HepG2 (cell line): ENCODE results near the gene PDGFRB. TPM values are rescaled to one million over a fixed set of nuclear protein-coding genes. Genes with fewer than 3 reads are reported as not detected.

ENCODE experiments used
- ATAC-seq: fragments of 200-7000 bp; cut with Tn5 transposase; 3 replicates; pipeline ENCODE4 v1.9.1; 2020; ENCODE audit warnings: mild to moderate bottlenecking, moderate library complexity
- BruUV-seq: library from RNA; stranded (reverse); fragments of 400-500 nt; replicated peaks from 2 replicates; lab custom pipeline; 2021; lab: Mats Ljungman, UMichigan
- CTCF ChIA-PET: fragments of 300-600 bp; formaldehyde crosslinking; extraction: SDS; loops from one replicate; lab custom pipeline; 2021; ENCODE audit warnings: low total read pairs, inconsistent platforms, low intra/inter-chr PET ratio; lab: Yijun Ruan, JAX
- POLR2A ChIA-PET: fragments of 350-600 bp; sonication (Branson Sonifier 250); formaldehyde crosslinking; loops from one replicate; lab custom pipeline; 2020; ENCODE audit warnings: antibody characterized with exemption, inconsistent platforms; lab: Yijun Ruan, JAX
- DNase-seq: peaks from one replicate; pipeline ENCODE4 v3.0.0-alpha.2; 2015; ENCODE audit warnings: low spot score
- FAIRE-seq: peaks from 3 replicates; lab custom pipeline; 2011; peaks lifted over from hg19 to GRCh38; lab: Jason Lieb, UNC
- H2AFZ ChIP-seq: one replicate; pipeline ENCODE4 v1.6.1; 2011; ENCODE audit warnings: low read length, inconsistent platforms
- H3K27ac ChIP-seq: fragments of 300-600 bp; 3 replicates; pipeline ENCODE4 v1.8.0; 2011; ENCODE audit warnings: mixed run types, mild to moderate bottlenecking, mixed read lengths, low read length, inconsistent platforms; ENCODE audit not compliant: insufficient read depth; ENCODE audit errors: extremely low read length
- H3K27me3 ChIP-seq, 2 experiments: fragments of 200-600 bp in 1 of 2; 2 replicates in 1 of 2; 3 replicates in 1 of 2; pipeline versions ENCODE4 v1.6.0 to v1.8.0; 2011; ENCODE audit warnings: low read length in 2 of 2, mild to moderate bottlenecking in 2 of 2, moderate library complexity in 2 of 2, inconsistent platforms in 1 of 2; ENCODE audit not compliant: insufficient read depth in 2 of 2, control insufficient read depth in 1 of 2
- H3K36me3 ChIP-seq, 2 experiments: fragments of 200-600 bp in 1 of 2; replicated peaks in 1 of 2; 2 replicates in 1 of 2; 3 replicates in 1 of 2; pipeline versions ENCODE4 v1.5.1 to v1.8.0; 2011; ENCODE audit warnings: low read length in 2 of 2, inconsistent platforms in 1 of 2; ENCODE audit not compliant: insufficient read depth in 2 of 2, control insufficient read depth in 1 of 2
- H3K4me1 ChIP-seq: 2 replicates; pipeline ENCODE4 v1.5.1; 2012; ENCODE audit warnings: low read length, inconsistent platforms; ENCODE audit not compliant: insufficient read depth
- H3K4me2 ChIP-seq: 2 replicates; pipeline ENCODE4 v1.6.0; 2011; ENCODE audit warnings: low read depth, low read length, inconsistent platforms
- H3K4me3 ChIP-seq, 3 experiments: fragments of 200-600 bp in 1 of 3; sonication (generic), shearing (Covaris generic) in 1 of 3; replicated peaks in 1 of 3; 2 replicates each; pipeline ENCODE4 v1.5.1; 2011 to 2016; ENCODE audit warnings: low read length in 3 of 3, inconsistent platforms in 2 of 3, low read depth in 2 of 3, mild to moderate bottlenecking in 2 of 3, control low read depth in 1 of 3, mixed read lengths in 1 of 3; ENCODE audit not compliant: insufficient read depth in 1 of 3
- H3K79me2 ChIP-seq: one replicate; pipeline ENCODE4 v1.6.1; 2011; ENCODE audit warnings: low read length, inconsistent platforms; ENCODE audit not compliant: insufficient read depth
- H3K9ac ChIP-seq: 2 replicates; pipeline ENCODE4 v1.6.0; 2011; ENCODE audit warnings: mild to moderate bottlenecking, low read depth, low read length, inconsistent platforms; ENCODE audit not compliant: insufficient read depth
- H3K9me3 ChIP-seq: 2 replicates; pipeline ENCODE4 v1.5.1; 2012; ENCODE audit warnings: mild to moderate bottlenecking, low read length
- H4K20me1 ChIP-seq: 2 replicates; pipeline ENCODE4 v1.6.0; 2011; ENCODE audit warnings: inconsistent platforms, mild to moderate bottlenecking, low read length, moderate library complexity; ENCODE audit not compliant: insufficient read depth
- ATF7-NPFF ChIP-seq: sonication (generic); formaldehyde crosslinking; IDR thresholded peaks from 2 replicates; pipeline ENCODE4 v1.8.1; 2023; ENCODE audit warnings: mild to moderate bottlenecking, low read depth, missing genetic modification reagents, moderate library complexity
- DBP ChIP-seq: sonication (generic); formaldehyde crosslinking; IDR thresholded peaks from 2 replicates; pipeline ENCODE4 v1.4.0; 2020; ENCODE audit warnings: missing genetic modification reagents; ENCODE audit errors: not compliant biosample characterization
- EZH2 ChIP-seq: conservative IDR thresholded peaks from 2 replicates; pipeline ENCODE4 v1.6.1; 2012; ENCODE audit warnings: mild to moderate bottlenecking, low read depth, low read length, moderate library complexity
- HNF4G ChIP-seq, 2 experiments: sonication (generic) in 1 of 2; formaldehyde crosslinking in 1 of 2; IDR thresholded peaks; 2 replicates each; pipeline versions ENCODE4 v1.4.0 to v1.6.1; 2011 to 2020; ENCODE audit warnings: borderline replicate concordance in 2 of 2, low read depth in 2 of 2, mild to moderate bottlenecking in 2 of 2, low read length in 1 of 2, missing genetic modification reagents in 1 of 2, moderate library complexity in 1 of 2
- JDP2 ChIP-seq: sonication (generic); formaldehyde crosslinking; IDR thresholded peaks from 2 replicates; pipeline ENCODE4 v1.8.1; 2022; ENCODE audit warnings: missing genetic modification reagents, borderline replicate concordance
- MTA3 ChIP-seq: sonication (generic); formaldehyde crosslinking; IDR thresholded peaks from 2 replicates; pipeline ENCODE4 v1.4.0; 2020; ENCODE audit warnings: missing genetic modification reagents
- PHB2 ChIP-seq: fragments of 450-650 bp; IDR thresholded peaks from 2 replicates; pipeline ENCODE4 v1.6.1; 2018; ENCODE audit not compliant: partially characterized antibody
- PHF21A ChIP-seq: sonication (generic); formaldehyde crosslinking; IDR thresholded peaks from 2 replicates; pipeline ENCODE4 v1.5.0; 2020; ENCODE audit warnings: mild to moderate bottlenecking, missing genetic modification reagents
- SOX13 ChIP-seq, 3 experiments: fragments of 450-650 bp in 1 of 3; sonication (generic) in 1 of 3; formaldehyde crosslinking in 1 of 3; IDR thresholded peaks in 2 of 3; conservative IDR thresholded peaks in 1 of 3; 2 replicates each; pipeline versions ENCODE4 v1.5.0 to v1.6.1; 2016 to 2020; ENCODE audit warnings: antibody characterized with exemption in 1 of 3, mild to moderate bottlenecking in 1 of 3, missing compliant biosample characterization in 1 of 3, missing genetic modification reagents in 1 of 3, moderate library complexity in 1 of 3
- SYNCRIP ChIP-seq: fragments of 200-400 bp; formaldehyde crosslinking; IDR thresholded peaks from 2 replicates; pipeline ENCODE4 v1.6.1; 2018; ENCODE audit warnings: mild to moderate bottlenecking, low read depth, low read length; ENCODE audit not compliant: insufficient read depth
- TEAD2 ChIP-seq: sonication (generic); formaldehyde crosslinking; IDR thresholded peaks from 2 replicates; pipeline ENCODE4 v1.9.0; 2021; ENCODE audit warnings: missing genetic modification reagents
- ZNF24 ChIP-seq: fragments of 450-650 bp; IDR thresholded peaks from 2 replicates; pipeline ENCODE4 v1.6.1; 2017; ENCODE audit warnings: antibody characterized with exemption, mild to moderate bottlenecking
- ZNF335 ChIP-seq: sonication (generic); formaldehyde crosslinking; IDR thresholded peaks from 2 replicates; pipeline ENCODE4 v1.4.0; 2020; ENCODE audit warnings: missing genetic modification reagents
- ZNF496 ChIP-seq: sonication (generic); formaldehyde crosslinking; IDR thresholded peaks from 2 replicates; pipeline ENCODE4 v1.8.1; 2023; ENCODE audit warnings: mild to moderate bottlenecking, moderate library complexity, missing genetic modification reagents; ENCODE audit not compliant: insufficient replicate concordance
- ZZZ3 ChIP-seq: sonication (generic); formaldehyde crosslinking; IDR thresholded peaks from 2 replicates; pipeline ENCODE4 v1.4.0; 2020; ENCODE audit warnings: missing genetic modification reagents, mild to moderate bottlenecking, borderline replicate concordance
- WGBS: methylation state at CpG from one replicate; pipeline ENCODE4 v1.1.6; 2017; ENCODE audit warnings: low lambda C conversion rate; 5-methylcytosine and 5-hydroxymethylcytosine counted together
- in situ Hi-C: cut with HindIII; loops from 2 replicates; pipeline ENCODE4 v1.10.0; 2017; ENCODE audit warnings: low pct_unique_long_range_greater_than_20kb; ENCODE audit not compliant: extremely low pct_ligation_motif_present
- intact Hi-C: fragments of 100-400 bp; cut with micrococcal nuclease; formaldehyde crosslinking; loops from one replicate; pipeline ENCODE4 v1.10.0; 2022; ENCODE audit not compliant: unreplicated experiment
- polyA plus RNA-seq, 8 experiments: library from polyadenylated mRNA; depleted of rRNA in 3 of 8; stranded (reverse) in 7 of 8; unstranded in 1 of 8; fragments of >200 nt; fragmentation: Illumina TruSeq in 4 of 8; extraction: Trizol in 4 of 8; gene quantifications; 2 replicates each; pipeline versions ENCODE4 v1.2.1 to v1.2.3, GENCODE V29; 2011 to 2016; ENCODE audit warnings: low read depth in 4 of 8, missing spikeins in 1 of 8, mixed read lengths in 1 of 8; ENCODE audit not compliant: insufficient read depth in 1 of 8
- total RNA-seq, 5 experiments: library from RNA; depleted of rRNA; stranded (reverse); fragments of >200 nt; fragmentation: Illumina TruSeq; extraction: Trizol; gene quantifications; 2 replicates each; pipeline ENCODE4 v1.2.3, GENCODE V29; 2016; ENCODE audit warnings: low read depth in 1 of 5

PDGFRB gene
- total and polyA plus RNA-seq, 2 of the 13 experiments (the other 11 are each of a cell fraction or from before 2014, with no cell fraction given), result 4.0 to 21.0 TPM

DNA sequence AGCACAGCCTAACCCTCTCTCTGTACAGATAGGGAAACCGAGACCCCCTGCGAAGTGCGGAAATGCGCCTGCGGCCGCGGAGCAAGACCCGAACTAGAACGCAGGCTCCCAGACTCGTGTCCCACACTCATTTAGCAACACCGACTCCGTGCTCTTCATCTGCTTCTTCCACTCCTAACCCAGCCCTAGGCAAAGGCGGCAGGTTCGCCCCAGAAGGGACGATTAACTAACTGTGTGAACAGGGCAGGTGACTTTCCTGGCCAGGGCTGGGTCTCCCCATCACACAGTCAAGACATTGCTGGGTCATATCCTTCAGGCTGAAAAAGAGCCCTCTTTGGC, 11.8 kb upstream of the PDGFRB start (continued):
- TF ChIP-seq MTA3 (CRISPR knock-in tag) (no peak), HNF4G (IDR thresholded peaks at IDR 0.05; ENCODE audit: borderline replicate concordance, low read depth, low read length) (no peak), HNF4G (CRISPR knock-in tag; IDR thresholded peaks at IDR 0.05; ENCODE audit: borderline replicate concordance, low read depth) (no peak), ZNF335 (CRISPR knock-in tag) (no peak), JDP2 (no peak), PHF21A (CRISPR knock-in tag) (no peak), SYNCRIP (no peak)

DNA sequence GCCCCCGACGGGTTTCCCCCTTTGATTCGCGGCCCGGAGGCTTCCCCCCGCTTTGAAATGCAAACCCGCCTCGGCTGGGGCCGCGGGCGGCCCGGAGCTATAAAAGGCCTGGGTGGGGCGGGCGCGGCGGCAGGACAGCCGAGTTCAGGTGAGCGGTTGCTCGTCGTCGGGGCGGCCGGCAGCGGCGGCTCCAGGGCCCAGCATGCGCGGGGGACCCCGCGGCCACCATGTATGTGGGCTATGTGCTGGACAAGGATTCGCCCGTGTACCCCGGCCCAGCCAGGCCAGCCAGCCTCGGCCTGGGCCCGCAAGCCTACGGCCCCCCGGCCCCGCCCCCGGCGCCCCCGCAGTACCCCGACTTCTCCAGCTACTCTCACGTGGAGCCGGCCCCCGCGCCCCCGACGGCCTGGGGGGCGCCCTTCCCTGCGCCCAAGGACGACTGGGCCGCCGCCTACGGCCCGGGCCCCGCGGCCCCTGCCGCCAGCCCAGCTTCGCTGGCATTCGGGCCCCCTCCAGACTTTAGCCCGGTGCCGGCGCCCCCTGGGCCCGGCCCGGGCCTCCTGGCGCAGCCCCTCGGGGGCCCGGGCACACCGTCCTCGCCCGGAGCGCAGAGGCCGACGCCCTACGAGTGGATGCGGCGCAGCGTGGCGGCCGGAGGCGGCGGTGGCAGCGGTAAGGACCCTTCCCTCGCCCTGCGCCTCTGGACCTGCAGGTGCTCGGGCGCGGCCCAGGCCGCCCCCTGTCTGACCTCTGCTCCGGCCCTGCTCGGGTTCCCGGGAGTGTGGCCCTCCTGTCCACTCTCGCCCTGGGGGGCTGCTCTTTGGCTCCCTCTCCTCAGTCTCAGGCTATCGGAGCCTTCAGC, 11.2 kb upstream of the PDGFRB start, which contains the start of gene CDX1:
Gene CDX1, plus strand, starts transcription at position 129 of the 862 bp plus-strand sequence. Its CDS starts 99 bp downstream, at position 228.
- FAIRE-seq, result no peak
- in situ Hi-C loops, result no loop called here
- intact Hi-C loops, result no loop called here

More for the DNA sequence above, 11.2 kb upstream of the PDGFRB start, which contains the start of gene CDX1:
- ChIA-PET CTCF (no interaction called here), POLR2A (no interaction called here)
- H4K20me1 ChIP-seq, result no peaks in the 10 kb centered on the region
- BruUV-seq, result no TSS peak
- peaks cover 1 to 8% of the 10 kb centered on the region in 2 experiments; a peak in 2 of 5 replicates for H3K27me3 ChIP-seq
- TF ChIP-seq ZNF496 (CRISPR knock-in tag), result no peak
- TF ChIP-seq DBP, result no peak
- no peak for TF ChIP-seq PHB2
- no peak for TF ChIP-seq ZZZ3
- no peak for TF ChIP-seq TEAD2 (CRISPR knock-in tag)
- TF ChIP-seq ZNF24, result no peak
- TF ChIP-seq SOX13 (IDR thresholded peaks at IDR 0.05), result no peak
- no peak for TF ChIP-seq SOX13 (CRISPR knock-in tag; conservative IDR thresholded peaks at IDR 0.05 in 1 of 2, IDR thresholded peaks at IDR 0.05 in 1 of 2)
- TF ChIP-seq EZH2, result no peak
- TF ChIP-seq ATF7-NPFF, result no peak
- H3K4me3 ChIP-seq, result no peak within 1 kb of the TSS
- 88% methylated on average over 40 of the region's 93 CpGs for WGBS
- no peak for ATAC-seq
- no peaks in the 10 kb centered on the region for H3K36me3 ChIP-seq
- H3K9ac ChIP-seq, result no peak within 1 kb of the TSS
- DNase-seq, result no peak
- no peaks in the 10 kb centered on the region for H3K9me3 ChIP-seq
- no peaks in the 10 kb centered on the region for H3K79me2 ChIP-seq
- H2AFZ ChIP-seq, result no peak within 1 kb of the TSS
- no peak within 1 kb of the TSS for H3K27ac ChIP-seq
- H3K4me2 ChIP-seq, result no peak within 1 kb of the TSS
- H3K4me1 ChIP-seq, result peaks cover 37% of the 10 kb centered on the region
